Activated naive CD4-positive, alpha-beta T cell treated with Interleukin-2 at 50 U/mL for 16 hours (primary cell): ENCODE measurements around the gene NCAPG2.
A peak's percentile ranks its signal among the peaks of the same experiment; 100 is the strongest.
"Not testable (repeated sequence)": the region's sequence is repeated elsewhere in the genome, so short reads cannot be mapped to it uniquely, and the experiment has no call there.

Experiments
- DNase-seq: peaks from one replicate; pipeline ENCODE4 v3.0.0-alpha.2; 2020

Gene NCAPG2

GRCh38 chr7:158664406-158664805 lies 40.2 kb downstream of the NCAPG2 start:
- DNase-seq, result peak; percentile 51

DNA sequence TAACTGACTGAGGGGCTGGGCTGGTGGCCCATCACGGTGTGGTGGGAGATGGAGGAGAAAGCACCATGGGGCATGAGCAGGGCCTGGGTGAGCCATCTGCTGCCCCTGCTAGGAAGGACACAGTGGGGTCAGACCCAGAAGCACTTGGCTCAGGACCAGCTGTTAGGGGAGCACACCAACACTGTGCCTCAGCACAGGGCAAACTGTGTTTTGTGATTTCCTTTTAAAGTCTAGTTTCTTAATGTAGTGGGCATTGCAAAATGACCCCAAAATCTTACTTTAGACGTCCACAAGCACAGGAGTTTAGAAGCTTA lies 41.2 kb downstream of the NCAPG2 start:
- DNase-seq, result no peak

- peak; percentile 26 for DNase-seq
Measured at GRCh38 chr7:158662610-158663427, 41.8 kb downstream of the NCAPG2 start.

GRCh38 chr7:158658475-158658874 lies 46.1 kb downstream of the NCAPG2 start:
- no peak for DNase-seq

- no peak for DNase-seq
Measured at GRCh38 chr7:158657189-158657746, 47.3 kb downstream of the NCAPG2 start.

- peak; percentile 68 for DNase-seq
Measured at GRCh38 chr7:158655931-158656441, 48.6 kb downstream of the NCAPG2 start.

DNA sequence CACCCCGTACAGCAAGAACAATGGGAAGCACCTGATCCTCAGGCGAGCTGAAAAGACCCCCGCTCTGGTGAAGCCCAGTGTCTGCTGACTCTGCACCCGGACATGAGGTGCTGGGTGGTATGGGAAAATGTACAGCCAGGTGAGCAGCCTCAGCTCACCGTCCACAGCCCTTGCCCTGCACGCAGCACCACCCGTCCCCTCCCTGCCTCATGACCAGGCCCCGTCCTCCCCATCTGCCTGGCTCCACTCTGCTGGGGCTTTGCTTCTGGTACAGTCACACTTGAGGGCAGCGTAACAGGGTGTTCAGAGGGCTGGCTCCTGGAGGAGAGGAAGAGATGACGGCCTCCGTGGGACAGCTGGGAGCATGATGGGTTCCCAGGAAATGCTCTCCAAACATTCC lies 49.1 kb downstream of the NCAPG2 start:
- no peak for DNase-seq

DNA sequence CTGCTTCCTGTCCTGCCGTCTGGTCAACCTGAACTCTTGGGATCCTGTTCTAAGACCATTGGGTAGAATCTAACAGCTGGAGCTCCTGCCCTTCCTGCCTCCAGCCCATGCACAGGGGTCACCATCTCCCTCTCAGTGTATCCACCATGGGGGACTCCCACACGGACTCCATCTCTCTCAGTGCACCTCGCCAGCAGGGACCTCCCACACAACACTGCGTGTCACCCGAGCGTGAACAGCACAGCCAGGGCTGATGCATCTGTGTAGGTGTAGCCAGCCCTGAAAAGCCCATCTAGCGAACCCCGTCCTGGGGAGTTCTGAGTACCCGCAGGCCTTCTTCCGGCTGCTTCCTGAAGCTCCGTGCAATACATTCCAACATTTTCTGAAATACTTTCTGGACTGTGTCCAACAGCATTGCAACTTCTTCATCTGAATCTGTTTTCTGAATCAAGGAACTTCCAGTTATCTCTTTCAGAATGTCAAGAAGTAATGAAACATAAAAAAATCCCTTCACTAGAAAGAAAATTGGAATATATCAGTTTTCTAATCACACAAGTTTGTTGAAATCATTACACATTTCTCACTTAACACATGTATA lies 52.5 kb downstream of the NCAPG2 start:
- DNase-seq, result no peak

GRCh38 chr7:158650821-158651225 lies 53.8 kb downstream of the NCAPG2 start:
- DNase-seq, result no peak

DNA sequence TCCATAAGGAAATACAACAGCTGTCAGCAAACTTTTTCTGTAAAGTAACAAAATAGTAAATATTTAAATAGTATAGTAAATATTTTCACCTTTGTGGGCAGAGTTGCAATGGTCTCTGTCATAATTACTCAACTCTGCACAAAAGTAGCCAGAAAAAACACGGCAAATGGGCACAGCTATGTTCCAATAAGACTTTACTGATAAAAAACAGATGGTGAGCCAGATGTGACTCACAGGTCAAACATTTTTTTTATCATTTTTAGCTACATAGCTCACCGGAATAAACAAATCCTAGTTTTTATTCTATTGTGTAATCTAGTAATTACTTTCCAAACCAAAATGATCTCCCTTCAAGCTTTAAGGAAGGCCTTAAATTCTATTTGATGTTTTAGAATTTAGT lies 55.3 kb downstream of the NCAPG2 start:
- DNase-seq, result no peak

DNA sequence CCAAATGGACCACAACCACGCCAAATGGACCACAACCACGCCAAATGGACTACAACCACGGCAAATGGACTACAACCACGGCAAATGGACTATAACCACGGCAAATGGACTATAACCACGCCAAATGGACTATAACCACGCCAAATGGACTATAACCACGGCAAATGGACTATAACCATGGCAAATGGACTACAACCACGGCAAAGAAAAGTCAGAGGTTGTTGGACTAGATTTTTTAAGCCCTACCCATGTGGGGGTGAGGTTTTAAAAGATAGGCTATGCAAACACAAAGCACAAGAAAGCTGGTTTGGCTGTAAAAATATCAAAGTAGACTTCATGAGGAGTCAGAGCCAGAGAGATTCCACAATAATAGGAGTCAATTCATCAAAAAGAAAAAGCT lies 55.8 kb downstream of the NCAPG2 start:
- no peak for DNase-seq

- DNase-seq, result no peak
Measured at GRCh38 chr7:158648168-158648567, 56.4 kb downstream of the NCAPG2 start.

DNA sequence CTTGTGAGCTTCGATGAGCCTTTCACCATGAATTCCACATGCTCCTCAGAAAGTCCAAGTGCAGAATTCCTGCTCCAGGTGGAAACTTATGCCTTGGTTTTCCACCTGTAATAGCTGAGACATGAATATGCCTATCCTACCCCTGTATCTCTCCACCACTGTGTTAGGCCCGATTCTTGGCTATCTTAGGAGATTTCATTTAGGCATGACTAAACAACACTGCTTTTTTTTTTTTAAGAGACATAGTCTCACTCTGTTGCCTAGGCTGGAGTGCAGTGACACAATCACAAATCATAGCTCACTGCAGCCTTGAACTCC lies 57.2 kb downstream of the NCAPG2 start:
- DNase-seq, result no peak

DNA sequence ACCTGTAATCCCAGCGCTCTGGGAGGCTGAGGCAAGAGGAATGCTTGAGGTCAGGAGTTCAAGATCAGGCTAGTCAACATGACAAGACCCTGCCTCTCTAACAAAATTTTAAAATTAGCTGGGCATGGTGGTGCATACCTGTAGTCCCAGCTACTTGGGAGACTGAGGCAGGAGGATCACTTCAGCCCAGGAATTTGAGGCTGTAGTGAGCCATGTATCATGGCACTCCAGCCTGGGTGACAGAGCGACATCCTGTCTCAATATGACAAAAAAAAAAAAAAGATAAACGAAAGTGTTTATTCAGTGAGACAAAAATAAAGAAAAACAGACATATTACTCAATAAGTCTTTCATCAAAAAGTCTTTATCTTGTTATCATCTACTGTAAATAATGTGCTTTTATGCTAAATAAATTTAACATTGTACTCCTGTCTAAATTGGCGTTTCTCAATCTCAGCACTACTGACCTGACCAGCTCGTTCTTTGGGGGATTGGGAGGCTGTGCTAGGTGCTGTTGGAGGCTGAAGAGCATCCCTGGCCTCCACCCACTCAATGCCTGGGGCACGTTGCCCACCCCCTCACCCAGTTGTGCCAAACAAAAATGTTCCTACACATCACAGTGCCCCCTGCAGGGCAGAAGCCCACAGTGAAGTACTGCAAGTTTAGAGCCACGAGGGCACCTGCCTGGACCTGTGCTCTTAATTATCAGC lies 57.7 kb downstream of the NCAPG2 start:
- DNase-seq, result peak; percentile 16

- no peak for DNase-seq
Measured at GRCh38 chr7:158645842-158646241, 58.8 kb downstream of the NCAPG2 start.

GRCh38 chr7:158642149-158642548 lies 62.5 kb downstream of the NCAPG2 start:
- DNase-seq, result no peak

GRCh38 chr7:158638001-158638400 lies 66.6 kb downstream of the NCAPG2 start:
- DNase-seq, result no peak

DNA sequence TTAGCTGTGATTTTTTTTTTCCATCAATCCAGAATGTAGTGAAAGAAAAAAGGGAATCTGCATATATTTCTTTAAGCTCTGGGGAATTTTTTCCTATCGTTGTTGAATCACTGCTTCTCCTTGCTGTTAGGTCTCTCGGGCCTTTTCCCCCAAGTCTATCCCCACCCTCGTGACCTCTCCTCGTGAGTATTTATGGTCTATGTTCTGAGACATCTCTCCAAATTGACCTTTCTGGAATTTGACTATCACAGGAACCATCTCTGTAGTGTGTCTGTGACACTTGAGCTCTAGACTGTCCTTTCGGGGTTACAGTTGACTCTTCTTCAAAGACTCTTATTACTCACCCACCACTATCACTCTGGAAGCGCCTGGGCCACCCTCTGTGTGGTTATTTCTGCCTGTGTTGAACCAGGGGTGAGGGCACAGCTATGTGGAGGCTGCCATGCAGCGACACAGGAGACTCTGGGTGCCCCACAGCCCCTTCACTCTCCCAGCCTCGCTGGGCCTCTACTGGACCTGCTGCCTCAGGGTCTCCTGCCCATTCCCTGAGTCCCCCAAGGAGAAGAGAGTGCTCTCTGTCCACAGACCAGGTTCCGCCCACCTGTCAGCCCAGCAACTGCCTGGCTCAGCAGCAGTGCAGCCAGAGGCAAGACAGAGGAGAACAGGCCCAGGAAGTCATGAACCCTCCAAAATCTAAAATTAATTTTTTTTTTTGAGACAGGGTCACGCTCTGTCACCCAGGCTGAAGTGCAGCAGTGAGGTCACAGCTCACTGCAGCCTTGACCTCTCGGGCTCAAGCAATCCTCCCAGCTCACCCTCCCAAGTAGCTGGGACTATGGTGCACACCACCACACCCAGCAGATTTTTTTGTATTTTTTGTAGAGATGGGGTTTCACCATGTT lies 71.3 kb downstream of the NCAPG2 start:
- DNase-seq, result no peak

- no peak for DNase-seq
Measured at GRCh38 chr7:158631574-158632195, 72.9 kb downstream of the NCAPG2 start.

GRCh38 chr7:158626289-158626688 lies 78.3 kb downstream of the NCAPG2 start:
- DNase-seq, result not testable (repeated sequence)

DNA sequence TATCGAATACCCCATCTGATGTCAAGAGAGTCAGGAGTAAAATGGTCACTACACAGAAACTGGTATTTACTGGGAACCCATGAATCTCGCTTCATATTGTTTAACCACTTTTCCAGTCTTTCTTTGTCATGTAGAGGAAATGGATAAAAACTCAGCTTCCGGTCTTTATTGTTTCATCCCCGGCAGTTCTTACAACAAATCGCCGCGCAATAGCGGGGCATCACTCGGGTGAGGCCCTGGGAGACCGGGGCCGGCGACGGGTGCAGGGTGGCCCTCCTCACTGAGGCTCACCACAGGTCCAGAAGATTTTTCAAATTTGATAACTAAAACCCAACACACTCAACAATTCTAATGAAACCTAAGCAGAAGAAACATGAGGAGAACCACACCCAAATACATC lies 81.4 kb downstream of the NCAPG2 start:
- DNase-seq, result no peak

- DNase-seq, result no peak
Measured at GRCh38 chr7:158620839-158621441, 83.7 kb downstream of the NCAPG2 start.
